Loucy (cell line): Measurements from ENCODE around the gene DDX10.

Experiments used
- H2AFZ ChIP-seq: fragments of 200-600 bp; sonication (generic); 2 replicates; pipeline ENCODE4 v1.6.0; 2016; ENCODE audit warnings: antibody characterized with exemption, mild to moderate bottlenecking, low read length, moderate library complexity
- H3F3A ChIP-seq: fragments of 200-600 bp; 2 replicates; pipeline ENCODE4 v1.6.0; 2016; ENCODE audit warnings: antibody characterized with exemption, low read depth, mild to moderate bottlenecking
- H3K27me3 ChIP-seq: fragments of 200-600 bp; sonication (generic); 2 replicates; pipeline ENCODE4 v1.6.1; 2014; ENCODE audit warnings: low read length, mild to moderate bottlenecking; ENCODE audit not compliant: insufficient read depth, poor library complexity, severe bottlenecking
- H3K36me3 ChIP-seq: fragments of 200-600 bp; sonication (generic); 2 replicates; pipeline ENCODE4 v1.6.1; 2016; ENCODE audit warnings: low read length; ENCODE audit not compliant: insufficient read depth
- H3K4me1 ChIP-seq: fragments of 200-600 bp; sonication (generic); 2 replicates; pipeline ENCODE4 v1.5.1; 2014; ENCODE audit warnings: low read length, mild to moderate bottlenecking; ENCODE audit not compliant: insufficient read depth, poor library complexity, severe bottlenecking
- H3K4me2 ChIP-seq: fragments of 200-600 bp; sonication (generic); 2 replicates; pipeline ENCODE4 v1.6.0; 2014; ENCODE audit warnings: antibody characterized with exemption, low read length, low read depth, mild to moderate bottlenecking; ENCODE audit not compliant: poor library complexity, severe bottlenecking
- H3K4me3 ChIP-seq: fragments of 200-600 bp; sonication (generic); 2 replicates; pipeline ENCODE4 v1.5.1; 2014; ENCODE audit warnings: low read length, mild to moderate bottlenecking, mixed read lengths; ENCODE audit not compliant: poor library complexity, severe bottlenecking
- H3K79me2 ChIP-seq: fragments of 200-600 bp; sonication (generic); 2 replicates; pipeline ENCODE4 v1.6.1; 2014; ENCODE audit warnings: low read length; ENCODE audit not compliant: insufficient read depth
- H3K9ac ChIP-seq: fragments of 200-600 bp; sonication (generic); 2 replicates; pipeline ENCODE4 v1.6.0; 2014; ENCODE audit warnings: mild to moderate bottlenecking, low read depth, low read length, moderate library complexity; ENCODE audit not compliant: poor library complexity, severe bottlenecking
- H3K9me2 ChIP-seq: fragments of 200-600 bp; sonication (generic); replicated peaks from 2 replicates; pipeline ENCODE4 v1.6.1; 2016; ENCODE audit warnings: low read depth, low read length, mixed read lengths
- H3K9me3 ChIP-seq: fragments of 200-600 bp; sonication (generic); 2 replicates; pipeline ENCODE4 v1.6.1; 2014; ENCODE audit warnings: mild to moderate bottlenecking, antibody characterized with exemption, low read length, low read depth; ENCODE audit not compliant: insufficient read depth
- H4K20me1 ChIP-seq: fragments of 200-600 bp; sonication (generic); 2 replicates; pipeline ENCODE4 v1.6.0; 2014; ENCODE audit warnings: antibody characterized with exemption, low read length, mild to moderate bottlenecking; ENCODE audit not compliant: insufficient read depth, poor library complexity, severe bottlenecking
- EZH2phosphoT487 ChIP-seq: fragments of 200-600 bp; IDR thresholded peaks from 2 replicates; pipeline ENCODE4 v1.6.1; 2018; ENCODE audit warnings: antibody characterized with exemption, mild to moderate bottlenecking, moderate library complexity, borderline replicate concordance
- TF ChIP-seq, protein P1 (sequence below): fragments of 200-600 bp; sonication (generic); conservative IDR thresholded peaks from 2 replicates; pipeline ENCODE4 v1.5.1; 2014; ENCODE audit warnings: mild to moderate bottlenecking, antibody characterized with exemption, low read length

DDX10 gene

DNA sequence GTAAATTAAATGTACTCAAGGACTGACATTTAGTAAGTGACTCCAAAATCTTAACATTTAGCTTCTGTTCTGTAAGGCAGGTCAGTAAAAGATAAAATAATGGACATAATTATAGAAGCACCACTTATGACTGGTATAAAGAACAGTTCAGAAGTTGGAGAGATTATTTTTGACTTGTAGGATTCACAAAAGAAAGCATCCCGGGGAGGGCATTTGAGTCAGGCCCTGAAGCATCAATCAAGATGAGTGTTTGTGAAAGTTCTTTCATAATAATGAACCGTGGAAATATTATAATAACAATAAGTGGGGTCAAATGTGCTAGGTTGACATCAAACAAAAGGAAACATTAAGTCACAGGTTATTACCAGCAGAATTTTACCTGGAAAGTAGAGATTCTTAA, 201.9 kb downstream of the DDX10 start:
- Histone ChIP-seq H4K20me1 (no peaks in the 10 kb centered on the region), H3K4me2 (no peak overlapping the region), H3F3A (no peaks in the 10 kb centered on the region), H3K27me3 (no peaks in the 10 kb centered on the region), H3K9me3 (no peaks in the 10 kb centered on the region), H3K36me3 (no peaks in the 10 kb centered on the region), H3K79me2 (no peaks in the 10 kb centered on the region), H2AFZ (no peak overlapping the region), H3K9me2 (no peaks in the 10 kb centered on the region), H3K4me1 (no peaks in the 10 kb centered on the region), H3K4me3 (no peak overlapping the region), H3K9ac (no peak overlapping the region)
- no peak for TF ChIP-seq EZH2phosphoT487
- TF ChIP-seq, protein P1, sequence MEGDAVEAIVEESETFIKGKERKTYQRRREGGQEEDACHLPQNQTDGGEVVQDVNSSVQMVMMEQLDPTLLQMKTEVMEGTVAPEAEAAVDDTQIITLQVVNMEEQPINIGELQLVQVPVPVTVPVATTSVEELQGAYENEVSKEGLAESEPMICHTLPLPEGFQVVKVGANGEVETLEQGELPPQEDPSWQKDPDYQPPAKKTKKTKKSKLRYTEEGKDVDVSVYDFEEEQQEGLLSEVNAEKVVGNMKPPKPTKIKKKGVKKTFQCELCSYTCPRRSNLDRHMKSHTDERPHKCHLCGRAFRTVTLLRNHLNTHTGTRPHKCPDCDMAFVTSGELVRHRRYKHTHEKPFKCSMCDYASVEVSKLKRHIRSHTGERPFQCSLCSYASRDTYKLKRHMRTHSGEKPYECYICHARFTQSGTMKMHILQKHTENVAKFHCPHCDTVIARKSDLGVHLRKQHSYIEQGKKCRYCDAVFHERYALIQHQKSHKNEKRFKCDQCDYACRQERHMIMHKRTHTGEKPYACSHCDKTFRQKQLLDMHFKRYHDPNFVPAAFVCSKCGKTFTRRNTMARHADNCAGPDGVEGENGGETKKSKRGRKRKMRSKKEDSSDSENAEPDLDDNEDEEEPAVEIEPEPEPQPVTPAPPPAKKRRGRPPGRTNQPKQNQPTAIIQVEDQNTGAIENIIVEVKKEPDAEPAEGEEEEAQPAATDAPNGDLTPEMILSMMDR = no peak

DNA sequence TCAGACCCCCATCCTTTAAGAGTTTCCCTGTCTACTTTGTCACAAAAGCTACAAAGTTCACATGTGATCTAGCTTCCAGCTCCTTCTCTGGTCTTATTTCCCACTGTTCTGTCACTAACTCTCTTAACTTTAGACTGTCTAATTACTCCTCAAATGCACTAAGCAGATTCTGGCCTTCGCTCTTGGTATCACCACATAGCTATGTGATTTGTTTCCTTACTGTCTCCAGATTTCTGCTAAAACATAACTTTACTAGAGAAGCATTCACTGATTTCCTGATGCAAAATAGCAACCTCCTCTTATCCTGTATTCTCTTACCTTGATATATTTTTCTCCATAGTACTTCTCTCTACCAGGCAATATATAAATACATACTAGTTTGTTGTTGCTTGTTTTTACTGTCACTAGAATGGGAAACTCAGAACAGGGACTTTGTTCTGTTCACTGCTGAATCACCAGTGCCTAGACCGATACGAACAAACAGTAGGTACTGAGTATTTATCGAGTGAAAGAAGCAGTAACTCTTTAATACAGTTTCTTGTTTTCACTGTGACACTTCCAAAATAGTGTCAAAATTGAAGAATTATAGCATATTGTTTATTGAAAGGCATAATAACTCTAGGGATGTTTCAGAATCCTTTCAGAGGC, 205.6 kb downstream of the DDX10 start:
- Histone ChIP-seq H3K4me1 (peaks cover 6% of the 10 kb centered on the region), H3K9me3 (no peaks in the 10 kb centered on the region), H2AFZ (no peak overlapping the region), H3K4me2 (no peak overlapping the region), H3K4me3 (no peak overlapping the region), H3K27me3 (no peaks in the 10 kb centered on the region), H3K9me2 (no peaks in the 10 kb centered on the region), H3K9ac (no peak overlapping the region), H4K20me1 (no peaks in the 10 kb centered on the region), H3K36me3 (no peaks in the 10 kb centered on the region), H3K79me2 (no peaks in the 10 kb centered on the region), H3F3A (no peaks in the 10 kb centered on the region)
- TF ChIP-seq EZH2phosphoT487 = no peak
- TF ChIP-seq, protein P1 = no peak

DNA sequence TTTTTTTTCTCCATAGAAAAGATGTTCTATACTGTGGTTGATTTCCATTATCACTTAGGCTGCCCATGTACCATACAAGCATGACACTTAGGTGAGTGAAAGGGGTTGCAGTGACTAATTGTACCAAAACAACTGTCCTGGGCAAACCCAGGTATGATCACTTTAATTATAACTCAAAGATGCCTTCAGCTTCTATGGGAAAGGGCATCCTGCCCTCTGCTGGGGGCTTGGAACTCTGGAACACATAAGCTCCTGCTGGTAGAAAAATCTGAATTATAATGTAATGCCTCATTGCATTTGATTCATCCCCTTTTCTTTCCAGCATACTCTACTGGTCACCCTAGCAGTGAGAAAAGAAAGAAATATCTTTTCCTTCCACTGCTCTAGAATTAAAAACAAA, 206.3 kb downstream of the DDX10 start:
- H4K20me1 ChIP-seq = no peaks in the 10 kb centered on the region
- no peak overlapping the region for H2AFZ ChIP-seq
- no peaks in the 10 kb centered on the region for H3K36me3 ChIP-seq
- TF ChIP-seq, protein P1 = peak; percentile 65
- TF ChIP-seq EZH2phosphoT487 = no peak
- no peak overlapping the region for H3K4me2 ChIP-seq
- no peaks in the 10 kb centered on the region for H3K9me3 ChIP-seq
- no peaks in the 10 kb centered on the region for H3F3A ChIP-seq
- H3K27me3 ChIP-seq = no peaks in the 10 kb centered on the region
- H3K4me1 ChIP-seq = peaks cover 6% of the 10 kb centered on the region
- H3K9ac ChIP-seq = no peak overlapping the region
- H3K4me3 ChIP-seq = no peak overlapping the region
- no peaks in the 10 kb centered on the region for H3K9me2 ChIP-seq
- no peaks in the 10 kb centered on the region for H3K79me2 ChIP-seq
